B cell (primary cell): ENCODE results near the gene MUC21. TPM values are rescaled to one million over a fixed set of nuclear protein-coding genes. Genes with fewer than 3 reads are reported as not detected.

Experiments used
- ATAC-seq: fragments of 200-7000 bp; cut with Tn5 transposase; one replicate; pipeline ENCODE4 v1.10.0; 2021; ENCODE audit warnings: low read depth, mild to moderate bottlenecking, moderate number of reproducible peaks, moderate library complexity
- CTCF ChIA-PET: fragments of 350-600 bp; sonication (Branson Sonifier 250); formaldehyde crosslinking; loops from one replicate; lab custom pipeline; 2021; ENCODE audit warnings: antibody characterized with exemption, inconsistent platforms; lab: Charles Lee
- POLR2A ChIA-PET: fragments of 350-600 bp; sonication (Branson Sonifier 250); formaldehyde crosslinking; loops from one replicate; lab custom pipeline; 2021; ENCODE audit warnings: antibody characterized with exemption; lab: Charles Lee
- DNase-seq: peaks from one replicate; pipeline ENCODE4 v3.0.0; 2013
- H2AFZ ChIP-seq: 2 replicates; pipeline ENCODE4 v1.6.1; 2012; ENCODE audit warnings: mild to moderate bottlenecking, low read depth, low read length; ENCODE audit not compliant: insufficient read depth, poor library complexity, severe bottlenecking
- H3K27ac ChIP-seq, 2 donors: 1 replicate in 1 of 2; 2 replicates in 1 of 2; pipeline ENCODE4 v1.5.1; 2012 to 2013; ENCODE audit warnings: low read length in 2 of 2, mild to moderate bottlenecking in 2 of 2, moderate library complexity in 1 of 2
- H3K27me3 ChIP-seq, 4 experiments: fragments of 200-600 bp in 1 of 4; sonication (generic) in 1 of 4; replicated peaks in 1 of 4; 1 replicate in 2 of 4; 2 replicates in 2 of 4; pipeline versions ENCODE4 v1.6.1 to v1.7.0; 2013 to 2016; ENCODE audit warnings: low read length in 3 of 4, mild to moderate bottlenecking in 2 of 4, mixed read lengths in 1 of 4, moderate library complexity in 1 of 4; ENCODE audit not compliant: insufficient read depth in 4 of 4, control insufficient read depth in 3 of 4; ENCODE audit errors: control extremely low read depth in 1 of 4
- H3K36me3 ChIP-seq, 2 experiments: replicated peaks in 1 of 2; 1 replicate in 1 of 2; 2 replicates in 1 of 2; pipeline versions ENCODE4 v1.6.1 to v1.7.1; 2013; ENCODE audit warnings: low read length in 1 of 2; ENCODE audit not compliant: insufficient read depth in 2 of 2, control insufficient read depth in 1 of 2; ENCODE audit errors: control extremely low read depth in 1 of 2, extremely low read depth in 1 of 2
- H3K4me1 ChIP-seq, 2 donors: fragments of 200-600 bp in 1 of 2; sonication (generic) in 1 of 2; 1 replicate in 1 of 2; 2 replicates in 1 of 2; pipeline versions ENCODE4 v1.5.1 to v1.6.1; 2013 to 2017; ENCODE audit warnings: low read length in 2 of 2; ENCODE audit not compliant: control insufficient read depth in 2 of 2, insufficient read depth in 2 of 2
- H3K4me2 ChIP-seq: replicated peaks from 2 replicates; pipeline ENCODE3; 2012; ENCODE audit warnings: mild to moderate bottlenecking, low read depth, low read length; ENCODE audit not compliant: poor library complexity, severe bottlenecking
- H3K4me3 ChIP-seq, 5 experiments: fragments of 200-600 bp in 1 of 5; sonication (generic) in 1 of 5; 1 replicate in 3 of 5; 2 replicates in 2 of 5; pipeline versions ENCODE4 v1.5.1 to v1.7.0; 2011 to 2016; ENCODE audit warnings: low read length in 4 of 5, mild to moderate bottlenecking in 4 of 5, low read depth in 2 of 5, control low read depth in 1 of 5, moderate library complexity in 1 of 5; ENCODE audit not compliant: insufficient read depth in 1 of 5; ENCODE audit errors: control extremely low read depth in 1 of 5, extremely low read depth in 1 of 5
- H3K79me2 ChIP-seq: fragments of 200-600 bp; sonication (generic); one replicate; pipeline ENCODE4 v1.6.0; 2016; ENCODE audit warnings: low read length; ENCODE audit not compliant: control insufficient read depth, insufficient read depth
- H3K9ac ChIP-seq: fragments of 200-600 bp; sonication (generic); 2 replicates; pipeline ENCODE4 v1.6.1; 2017; ENCODE audit warnings: mild to moderate bottlenecking, low read length, moderate library complexity
- H3K9me3 ChIP-seq, 3 donors: one replicate each; pipeline versions ENCODE4 v1.6.1 to v1.7.1; 2013; ENCODE audit warnings: low read length in 2 of 3; ENCODE audit not compliant: control insufficient read depth in 2 of 3, insufficient read depth in 1 of 3; ENCODE audit errors: control extremely low read depth in 1 of 3
- H4K20me1 ChIP-seq: 2 replicates; pipeline ENCODE4 v1.6.0; 2012; ENCODE audit warnings: mild to moderate bottlenecking, low read length; ENCODE audit not compliant: insufficient read depth, control insufficient read depth, poor library complexity, severe bottlenecking
- H3K27ac Mint-ChIP-seq: one replicate; pipeline ENCODE4 v1.8.0; 2021; ENCODE audit warnings: mixed read lengths
- H3K27me3 Mint-ChIP-seq: one replicate; pipeline ENCODE4 v1.8.0; 2021; ENCODE audit warnings: mixed read lengths
- H3K4me1 Mint-ChIP-seq: one replicate; pipeline ENCODE4 v1.8.0; 2021; ENCODE audit warnings: mixed read lengths
- H3K4me3 Mint-ChIP-seq: one replicate; pipeline ENCODE4 v1.8.0; 2021; ENCODE audit warnings: mixed read lengths
- H3K9me3 Mint-ChIP-seq: one replicate; pipeline ENCODE4 v1.8.0; 2022; ENCODE audit warnings: mixed read lengths; ENCODE audit not compliant: insufficient read depth
- CTCF ChIP-seq: fragments of 200-600 bp; IDR thresholded peaks from one replicate; pipeline ENCODE4 v1.8.0; 2022; ENCODE audit warnings: antibody characterized with exemption, mild to moderate bottlenecking
- EZH2 ChIP-seq: IDR thresholded peaks from 2 replicates; pipeline ENCODE4 v1.6.1; 2012; ENCODE audit warnings: borderline replicate concordance, low read depth, mild to moderate bottlenecking, moderate library complexity, low read length; ENCODE audit not compliant: insufficient read depth, poor library complexity, severe bottlenecking
- WGBS: methylation state at CpG from one replicate; pipeline ENCODE4 v1.1.5; 2013; ENCODE audit warnings: missing lambda C conversion rate; ENCODE audit not compliant: insufficient coverage; 5-methylcytosine and 5-hydroxymethylcytosine counted together
- intact Hi-C: fragments of 100-400 bp; cut with micrococcal nuclease; formaldehyde crosslinking; loops from one replicate; pipeline ENCODE4 v1.10.0; 2022
- polyA plus RNA-seq: library from polyadenylated mRNA; depleted of rRNA; stranded (reverse); fragments of >200 nt; gene quantifications from 2 replicates; pipeline ENCODE4 v1.2.3, GENCODE V29; 2012
- total RNA-seq, 2 donors: library from RNA; stranded (reverse); fragments of 120-200 nt in 1 of 2; gene quantifications; 1 replicate in 1 of 2; 2 replicates in 1 of 2; pipeline versions ENCODE4 v1.2.3 to v1.2.4, GENCODE V29; 2013 to 2022

MUC21 gene
- total and polyA plus RNA-seq, 2 donors (not counting 1 experiment from before 2014, with no cell fraction given), result not detected

- no peak overlapping the region for H3K9ac ChIP-seq
- ChIA-PET POLR2A (no interaction called here), CTCF (no interaction called here)
- Mint-ChIP-seq H3K27me3 (peaks cover 32% of the 10 kb centered on the region), H3K9me3 (no peaks in the 10 kb centered on the region), H3K4me1 (peaks cover 5% of the 10 kb centered on the region), H3K27ac (no peak overlapping the region), H3K4me3 (no peak overlapping the region)
- no peak overlapping the region for H3K4me3 ChIP-seq
- WGBS, result 93% methylated on average over 3 of the region's 5 CpGs
- TF ChIP-seq EZH2, result no peak
- TF ChIP-seq CTCF, result no peak
- ATAC-seq (no peak), DNase-seq (no peak)
- intact Hi-C loops, result no loop called here
- H4K20me1 ChIP-seq, result no peaks in the 10 kb centered on the region
- peaks cover 0 to 10% (median 5%) of the 10 kb centered on the region in 4 experiments for H3K27me3 ChIP-seq
- H3K4me2 ChIP-seq, result no peak overlapping the region
- no peak overlapping the region for H2AFZ ChIP-seq
- no peaks in the 10 kb centered on the region for H3K4me1 ChIP-seq
- peaks cover 0 to under 1% (median 0%) of the 10 kb centered on the region in 3 donors for H3K9me3 ChIP-seq
- no peak overlapping the region for H3K27ac ChIP-seq
- H3K36me3 ChIP-seq, result no peaks in the 10 kb centered on the region
- H3K79me2 ChIP-seq, result no peaks in the 10 kb centered on the region
Observed at GRCh38 chr6:30970946-30971345, 12.6 kb upstream of the MUC21 start.

- Histone ChIP-seq H3K79me2 (no peaks in the 10 kb centered on the region), H2AFZ (no peak overlapping the region), H3K27me3 (peaks cover 0 to 9% (median 5%) of the 10 kb centered on the region in 4 experiments), H3K4me1 (no peaks in the 10 kb centered on the region), H3K27ac (no peak overlapping the region), H3K4me2 (no peak overlapping the region), H3K4me3 (no peak overlapping the region), H3K9ac (no peak overlapping the region), H4K20me1 (no peaks in the 10 kb centered on the region), H3K9me3 (no peaks in the 10 kb centered on the region), H3K36me3 (no peaks in the 10 kb centered on the region)
- intact Hi-C loops, result no loop called here
- Mint-ChIP-seq H3K4me3 (no peak overlapping the region), H3K4me1 (peaks cover 5% of the 10 kb centered on the region), H3K27ac (no peak overlapping the region), H3K9me3 (no peaks in the 10 kb centered on the region), H3K27me3 (peaks cover 25% of the 10 kb centered on the region)
- ChIA-PET POLR2A (interaction anchor here (0.6 kb wide), 1 partner anchor 140 kb away, joined by 3 read pairs; no protein-coding TSS in a partner anchor), CTCF (interaction anchor here (1.2 to 1.5 kb wide), 2 partner anchors 9 to 115 kb away, joined by 3 to 4 read pairs; no protein-coding TSS in a partner anchor)
- TF ChIP-seq EZH2, result no peak
- TF ChIP-seq CTCF, result no peak
- WGBS, result 100% methylated on average over 3 of the region's 4 CpGs
- DNase-seq (no peak), ATAC-seq (no peak)
Observed at GRCh38 chr6:30972816-30973215, 10.7 kb upstream of the MUC21 start.
